HepG2 (cell line): ENCODE measurements around the gene BEST2. TPM values are rescaled to one million over a fixed set of nuclear protein-coding genes. Genes with fewer than 3 reads are reported as not detected.
A peak's percentile ranks its signal among the peaks of the same experiment; 100 is the strongest.

Source experiments
- FOXA3 ChIP-seq: IDR thresholded peaks from 2 replicates; pipeline ENCODE4 v1.6.1; 2016; ENCODE audit warnings: missing genetic modification reagents, missing compliant biosample characterization
- KDM2A ChIP-seq: sonication (generic); formaldehyde crosslinking; IDR thresholded peaks from 2 replicates; pipeline ENCODE4 v1.4.0; 2020; ENCODE audit warnings: low read depth, missing genetic modification reagents, borderline replicate concordance
- KDM5B ChIP-seq: sonication (generic); formaldehyde crosslinking; IDR thresholded peaks from 2 replicates; pipeline ENCODE4 v1.4.0; 2020; ENCODE audit warnings: missing genetic modification reagents, mild to moderate bottlenecking, borderline replicate concordance
- MAX ChIP-seq: IDR thresholded peaks from 2 replicates; pipeline ENCODE4 v1.6.1; 2012; ENCODE audit warnings: inconsistent platforms
- NFYC ChIP-seq: IDR thresholded peaks from 2 replicates; pipeline ENCODE4 v1.6.1; 2016; ENCODE audit warnings: missing genetic modification reagents, missing compliant biosample characterization
- RAD21 ChIP-seq: fragments of 450-650 bp; formaldehyde crosslinking; IDR thresholded peaks from 2 replicates; pipeline ENCODE4 v1.5.0; 2020; ENCODE audit warnings: mild to moderate bottlenecking
- RFX1 ChIP-seq: fragments of 450-650 bp; IDR thresholded peaks from 2 replicates; pipeline ENCODE4 v1.6.1; 2017
- THAP7 ChIP-seq: sonication (generic); formaldehyde crosslinking; IDR thresholded peaks from 2 replicates; pipeline ENCODE4 v1.8.1; 2023; ENCODE audit warnings: mild to moderate bottlenecking, missing genetic modification reagents
- ZBTB10 ChIP-seq: sonication (generic); formaldehyde crosslinking; IDR thresholded peaks from 2 replicates; pipeline ENCODE4 v1.4.0; 2020; ENCODE audit warnings: missing genetic modification reagents, borderline replicate concordance
- ZNF18 ChIP-seq: sonication (generic); formaldehyde crosslinking; IDR thresholded peaks from 2 replicates; pipeline ENCODE4 v1.8.0; 2022; ENCODE audit warnings: mild to moderate bottlenecking, missing genetic modification reagents; ENCODE audit not compliant: insufficient replicate concordance
- ZNF253 ChIP-seq: sonication (generic); formaldehyde crosslinking; IDR thresholded peaks from 2 replicates; pipeline ENCODE4 v1.8.0; 2022; ENCODE audit warnings: mild to moderate bottlenecking, missing genetic modification reagents, borderline replicate concordance
- ZNF619 ChIP-seq: sonication (generic); formaldehyde crosslinking; IDR thresholded peaks from 2 replicates; pipeline ENCODE4 v1.4.0; 2020; ENCODE audit warnings: mild to moderate bottlenecking, missing genetic modification reagents
- ZNF687 ChIP-seq: sonication (generic); formaldehyde crosslinking; IDR thresholded peaks from 2 replicates; pipeline ENCODE4 v1.5.1; 2020; ENCODE audit warnings: mild to moderate bottlenecking, missing genetic modification reagents, moderate library complexity
- ZNF691 ChIP-seq: sonication (generic); formaldehyde crosslinking; IDR thresholded peaks from 2 replicates; pipeline ENCODE4 v1.4.0; 2020; ENCODE audit warnings: missing genetic modification reagents, low read depth, mild to moderate bottlenecking, borderline replicate concordance
- polyA plus RNA-seq, 8 experiments: library from polyadenylated mRNA; depleted of rRNA in 3 of 8; stranded (reverse) in 7 of 8; unstranded in 1 of 8; fragments of >200 nt; fragmentation: Illumina TruSeq in 4 of 8; extraction: Trizol in 4 of 8; gene quantifications; 2 replicates each; pipeline versions ENCODE4 v1.2.1 to v1.2.3, GENCODE V29; 2011 to 2016; ENCODE audit warnings: low read depth in 4 of 8, missing spikeins in 1 of 8, mixed read lengths in 1 of 8; ENCODE audit not compliant: insufficient read depth in 1 of 8
- total RNA-seq, 5 experiments: library from RNA; depleted of rRNA; stranded (reverse); fragments of >200 nt; fragmentation: Illumina TruSeq; extraction: Trizol; gene quantifications; 2 replicates each; pipeline ENCODE4 v1.2.3, GENCODE V29; 2016; ENCODE audit warnings: low read depth in 1 of 5

The BEST2 gene
- total and polyA plus RNA-seq, 2 of the 13 experiments (the other 11 are each of a cell fraction or from before 2014, with no cell fraction given): not detected

GRCh38 chr19:12789904-12790619 is 38.5 kb downstream of the BEST2 start (continued):
- TF ChIP-seq ZNF687 (CRISPR knock-in tag): peak; percentile 71
- peak; percentile 84 for TF ChIP-seq THAP7 (CRISPR knock-in tag)
- no peak; the same call in 1 of the 2 replicates for TF ChIP-seq ZNF619 (CRISPR knock-in tag)
- TF ChIP-seq NFYC (CRISPR knock-in tag): peak; percentile 47; the same call in 1 of the 2 replicates
- TF ChIP-seq ZNF253 (CRISPR knock-in tag): peak; percentile 21; the same call in 1 of the 2 replicates
- TF ChIP-seq RAD21: peak; percentile 30; the same call in 1 of the 2 replicates
- peak; percentile 21; the same call in 1 of the 2 replicates for TF ChIP-seq FOXA3 (CRISPR knock-in tag)
- no peak for TF ChIP-seq ZNF18
- TF ChIP-seq MAX: peak; percentile 41
- TF ChIP-seq KDM5B (CRISPR knock-in tag): peak; percentile 44; the same call in 1 of the 2 replicates
- peak; percentile 86 for TF ChIP-seq KDM2A
- no peak; the same call in 1 of the 2 replicates for TF ChIP-seq ZBTB10 (CRISPR knock-in tag)
- TF ChIP-seq RFX1: peak; percentile 96
- TF ChIP-seq ZNF691: 0 out of 2 replicates have a peak, but pooled peaks have one; percentile 23
